ENCODE measurements around the gene IL17REL. TPM values are rescaled to one million over a fixed set of nuclear protein-coding genes. Genes with fewer than 3 reads are reported as not detected.

The IL17REL gene
- polyA plus RNA-seq, 4 donors = 0.06 TPM; not detected in 3

DNA sequence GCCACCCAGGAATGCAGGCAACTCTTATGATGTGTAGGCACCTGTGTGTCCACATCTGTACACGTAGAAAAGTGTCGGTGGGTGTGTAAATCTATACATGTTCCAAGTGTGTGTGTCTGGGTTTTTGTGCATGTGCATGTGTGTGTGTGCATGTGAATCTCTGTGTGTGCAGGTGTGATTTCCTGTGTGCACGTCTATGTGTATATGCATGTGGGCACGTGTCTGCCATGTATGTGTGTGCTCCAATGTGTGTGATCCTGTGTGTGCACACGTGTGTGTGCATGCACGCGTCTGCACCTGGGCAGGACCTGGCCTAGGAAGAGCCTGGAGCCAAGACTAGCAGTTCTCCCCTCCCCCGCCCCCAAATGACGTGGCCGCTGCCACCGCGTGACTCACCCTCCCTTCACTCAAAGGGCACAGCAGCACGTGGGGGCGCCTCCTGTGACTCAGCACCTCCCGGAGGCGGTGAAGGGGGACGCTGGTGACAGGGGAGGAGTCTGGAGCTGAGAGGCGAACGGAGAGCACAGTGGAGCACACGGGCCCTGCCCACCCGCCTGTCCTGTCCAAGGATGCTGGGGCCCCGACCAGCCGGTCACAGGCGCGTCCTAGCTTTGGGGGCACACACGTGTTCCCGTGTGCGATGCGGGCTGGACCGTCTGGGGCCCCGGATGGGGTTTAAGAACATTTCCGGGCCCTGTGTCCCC, 41.9 kb downstream of the IL17REL start:
- peak in 2 of 4 donors; percentile 61 to 80 for DNase-seq (ENCODE audit: low read depth in 4 of 4, low spot score in 2 of 4)

DNA sequence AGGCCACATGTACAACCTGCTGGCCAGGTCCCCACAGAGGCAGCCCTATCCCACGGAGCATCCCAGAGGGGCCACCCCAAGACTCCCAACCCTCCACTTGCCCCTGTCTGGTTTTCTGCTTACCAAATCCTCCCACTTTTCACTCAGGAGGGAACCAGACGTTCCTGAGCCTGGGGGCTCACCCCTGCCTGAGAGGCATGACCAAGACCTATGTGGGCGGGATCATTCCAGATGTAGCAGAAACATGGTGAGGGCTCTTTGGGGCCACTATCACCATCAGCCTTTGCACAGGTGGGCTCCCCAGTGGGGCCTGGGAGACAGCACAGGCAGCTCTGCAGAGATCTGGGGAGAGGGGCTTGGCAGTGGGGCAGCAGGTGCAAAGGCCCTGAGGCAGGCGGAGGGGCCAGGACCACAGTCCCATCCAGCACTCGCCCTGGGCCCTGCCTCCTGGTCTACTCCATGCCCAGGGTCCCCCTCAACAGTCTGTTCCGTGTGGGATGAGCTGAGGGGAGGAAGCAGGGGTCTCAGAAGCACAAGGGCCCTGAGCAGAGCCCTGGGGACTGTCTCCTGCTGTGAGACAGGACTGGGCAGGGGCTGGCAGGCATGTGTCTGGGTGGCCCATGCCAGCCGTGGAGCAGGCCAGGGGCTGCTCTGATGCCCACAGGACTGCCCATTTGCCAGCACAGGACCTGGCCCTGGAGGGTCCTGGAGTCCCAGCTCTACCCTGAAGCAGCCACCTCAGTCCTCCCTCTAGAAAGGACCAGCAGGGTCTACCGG, 42.6 kb downstream of the IL17REL start:
- DNase-seq (ENCODE audit: low read depth in 4 of 4, low spot score in 2 of 4) = no peak

DNA sequence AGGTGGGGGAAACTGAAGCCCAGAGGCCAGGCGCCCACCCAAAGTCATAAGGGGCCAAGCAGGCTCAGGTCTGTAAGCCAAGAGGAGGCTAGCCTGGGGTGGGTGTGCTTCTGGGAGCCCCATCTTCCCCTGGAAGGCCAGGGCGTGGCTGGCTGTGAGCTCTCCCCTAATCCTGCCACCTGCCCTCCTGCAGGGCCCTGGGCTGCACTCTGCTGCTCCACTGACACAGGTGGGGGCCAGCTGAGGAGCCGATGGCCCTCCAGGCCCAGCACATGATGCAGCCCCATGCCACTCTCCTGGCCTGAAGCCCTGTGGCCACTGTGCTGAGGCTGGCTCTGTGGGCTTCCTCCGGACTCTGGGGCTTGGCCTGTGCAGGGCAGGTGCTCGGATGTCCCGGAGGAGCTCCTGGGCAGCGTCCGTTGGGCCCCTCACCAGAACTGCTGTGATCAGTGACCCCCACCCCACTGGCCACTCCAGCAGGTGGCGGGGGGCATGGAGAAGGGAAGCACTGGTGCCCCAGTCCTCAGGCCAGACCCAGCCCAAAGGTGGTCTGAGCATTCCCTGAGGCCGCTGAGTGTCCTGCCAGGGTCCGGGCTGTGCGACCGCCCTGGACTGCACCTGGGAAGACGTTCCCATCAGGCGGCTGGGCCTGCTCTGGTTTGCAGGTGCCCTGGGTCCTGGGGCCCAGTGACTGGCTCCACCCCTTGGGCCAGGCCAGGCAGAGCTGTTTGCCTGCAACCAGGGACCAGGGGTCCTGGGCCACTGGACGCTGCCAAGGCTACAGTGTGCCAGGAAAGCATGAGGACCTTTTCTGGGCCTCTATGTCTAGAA, 43.5 kb downstream of the IL17REL start:
- DNase-seq (ENCODE audit: low read depth in 4 of 4, low spot score in 2 of 4) = no peak

DNA sequence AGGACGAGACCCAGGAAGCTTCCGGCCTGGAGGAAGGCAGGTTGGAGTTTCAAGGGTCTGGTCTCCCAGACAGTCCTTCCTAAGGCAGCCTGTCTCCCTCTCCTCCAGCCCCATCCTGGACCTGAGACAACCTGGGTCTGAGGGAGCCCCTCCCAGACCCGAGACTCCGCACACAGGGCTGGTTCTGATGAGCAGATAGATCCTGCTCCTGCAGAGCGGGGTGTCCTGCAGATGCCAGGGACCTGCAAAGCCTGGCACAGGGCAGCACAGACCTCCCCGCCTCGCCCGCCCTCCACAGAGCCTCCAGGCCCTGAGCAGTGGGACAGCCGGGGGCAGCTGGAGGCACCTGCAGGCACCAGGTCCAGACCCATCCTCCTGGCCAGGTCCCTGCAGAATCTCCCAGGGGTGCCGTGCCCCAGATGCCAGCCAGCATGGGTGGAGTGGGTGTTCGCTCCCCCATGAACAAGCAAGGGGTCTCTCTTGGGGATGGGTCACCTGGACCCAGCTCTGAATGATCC, 44.2 kb downstream of the IL17REL start:
- DNase-seq (ENCODE audit: low read depth in 4 of 4, low spot score in 2 of 4) = no peak

DNA sequence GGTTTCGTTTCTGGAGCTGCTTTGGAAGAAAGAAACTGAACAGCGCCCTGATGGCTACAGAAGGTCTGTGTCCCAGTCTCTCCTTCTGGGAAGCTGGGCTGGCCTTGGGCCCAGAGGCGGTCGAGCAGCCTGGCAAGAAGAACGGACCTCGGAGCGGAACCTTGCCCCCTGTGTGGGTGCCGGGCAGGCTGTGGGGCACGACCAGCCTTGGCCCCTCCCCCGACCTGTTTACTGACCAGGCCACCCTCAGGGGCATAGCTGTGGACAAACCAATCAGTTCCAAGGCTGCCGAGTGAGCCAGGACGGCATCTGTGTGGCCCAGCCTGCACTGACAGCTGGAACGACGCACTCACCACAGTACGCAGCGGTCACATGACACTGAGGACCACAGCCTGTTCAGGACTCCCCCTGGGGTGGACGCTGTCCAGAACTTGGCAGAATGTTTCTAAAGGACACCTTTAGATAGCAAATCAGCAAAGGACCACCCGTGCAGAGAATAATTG, 44.8 kb downstream of the IL17REL start:
- no peak for DNase-seq (ENCODE audit: low read depth in 4 of 4, low spot score in 2 of 4)

DNA sequence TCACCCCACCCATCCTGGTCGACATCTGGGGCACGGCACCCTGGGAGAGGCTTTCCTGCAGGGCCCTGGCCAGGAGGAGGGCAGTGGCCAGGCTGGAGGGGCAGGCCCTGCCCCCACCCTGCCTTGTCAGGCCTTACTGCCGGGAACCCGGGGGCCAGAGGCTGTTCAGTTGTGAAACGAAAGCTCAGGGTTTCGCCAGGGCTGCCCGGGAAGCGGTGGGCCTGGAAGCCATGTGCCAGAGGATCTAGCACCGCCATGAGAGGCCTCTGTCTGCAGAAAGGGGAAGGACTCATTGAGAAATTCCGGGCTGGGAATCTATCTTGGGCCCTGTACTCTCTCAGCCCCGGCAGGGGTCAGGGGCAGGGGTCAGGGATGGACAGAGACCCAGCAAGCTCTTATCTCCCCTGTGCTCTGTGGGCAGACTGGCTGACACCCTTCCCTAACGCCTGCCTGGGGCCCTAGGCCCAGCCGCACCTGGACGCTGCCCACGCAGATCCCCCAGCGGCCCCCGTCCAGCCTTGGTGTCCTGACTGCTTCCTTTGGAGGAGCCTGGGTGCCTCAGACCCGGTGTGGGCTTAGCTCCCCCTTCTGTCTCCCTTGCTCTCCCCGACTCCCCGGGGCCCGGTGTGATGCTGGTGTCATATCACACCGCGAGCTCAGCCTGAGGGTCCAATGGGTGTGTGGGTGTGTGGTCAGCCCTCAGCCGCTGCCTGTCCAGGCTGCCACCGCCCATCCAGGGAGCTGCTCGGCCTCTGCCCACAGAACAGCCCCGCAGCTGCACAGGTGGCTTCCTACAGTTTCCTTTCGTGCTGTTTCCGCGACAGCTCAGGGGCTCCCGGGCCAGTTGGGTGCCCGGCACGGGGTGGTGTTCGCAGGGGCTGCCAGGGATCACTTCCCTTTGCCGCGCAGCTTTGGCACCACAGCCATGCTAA, 45.5 kb downstream of the IL17REL start:
- DNase-seq (ENCODE audit: low read depth in 4 of 4, low spot score in 2 of 4) = no peak

DNA sequence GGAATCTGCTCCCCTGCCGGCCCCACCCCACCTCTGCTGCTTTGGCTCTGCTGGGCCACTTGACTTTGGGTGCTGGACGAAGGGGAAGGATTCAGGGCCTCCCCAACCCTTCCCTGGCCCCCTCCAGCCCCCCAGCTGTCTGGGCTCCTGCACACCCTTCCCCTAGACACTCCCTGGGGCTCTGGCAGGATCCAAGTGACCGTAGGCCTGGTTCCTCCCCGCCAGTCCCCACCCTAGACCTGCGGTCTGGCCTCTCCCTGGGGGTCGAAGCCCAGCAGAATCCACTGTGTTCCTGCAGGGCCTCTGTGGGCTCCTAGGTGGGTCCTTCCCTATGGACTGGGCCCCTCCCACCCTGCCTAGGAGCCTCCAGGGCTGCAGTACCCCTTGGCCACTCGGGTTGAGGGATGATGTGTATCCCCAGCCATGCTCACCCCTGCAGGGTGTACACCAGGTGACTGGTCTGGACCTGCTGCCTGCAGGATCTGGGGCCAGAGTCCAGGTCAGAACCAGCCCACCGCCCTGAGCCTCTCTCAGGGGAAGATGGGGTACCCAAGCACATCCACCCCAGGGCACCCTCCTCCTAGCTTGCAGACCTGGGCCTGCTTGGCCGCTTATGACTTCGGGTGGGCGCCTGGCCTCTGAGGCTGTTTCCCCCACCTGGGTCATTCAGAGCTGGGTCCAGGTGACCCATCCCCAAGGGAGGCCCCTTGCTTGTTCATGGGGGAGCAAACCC, 46.4 kb downstream of the IL17REL start:
- no peak for DNase-seq (ENCODE audit: low read depth in 4 of 4, low spot score in 2 of 4)

DNA sequence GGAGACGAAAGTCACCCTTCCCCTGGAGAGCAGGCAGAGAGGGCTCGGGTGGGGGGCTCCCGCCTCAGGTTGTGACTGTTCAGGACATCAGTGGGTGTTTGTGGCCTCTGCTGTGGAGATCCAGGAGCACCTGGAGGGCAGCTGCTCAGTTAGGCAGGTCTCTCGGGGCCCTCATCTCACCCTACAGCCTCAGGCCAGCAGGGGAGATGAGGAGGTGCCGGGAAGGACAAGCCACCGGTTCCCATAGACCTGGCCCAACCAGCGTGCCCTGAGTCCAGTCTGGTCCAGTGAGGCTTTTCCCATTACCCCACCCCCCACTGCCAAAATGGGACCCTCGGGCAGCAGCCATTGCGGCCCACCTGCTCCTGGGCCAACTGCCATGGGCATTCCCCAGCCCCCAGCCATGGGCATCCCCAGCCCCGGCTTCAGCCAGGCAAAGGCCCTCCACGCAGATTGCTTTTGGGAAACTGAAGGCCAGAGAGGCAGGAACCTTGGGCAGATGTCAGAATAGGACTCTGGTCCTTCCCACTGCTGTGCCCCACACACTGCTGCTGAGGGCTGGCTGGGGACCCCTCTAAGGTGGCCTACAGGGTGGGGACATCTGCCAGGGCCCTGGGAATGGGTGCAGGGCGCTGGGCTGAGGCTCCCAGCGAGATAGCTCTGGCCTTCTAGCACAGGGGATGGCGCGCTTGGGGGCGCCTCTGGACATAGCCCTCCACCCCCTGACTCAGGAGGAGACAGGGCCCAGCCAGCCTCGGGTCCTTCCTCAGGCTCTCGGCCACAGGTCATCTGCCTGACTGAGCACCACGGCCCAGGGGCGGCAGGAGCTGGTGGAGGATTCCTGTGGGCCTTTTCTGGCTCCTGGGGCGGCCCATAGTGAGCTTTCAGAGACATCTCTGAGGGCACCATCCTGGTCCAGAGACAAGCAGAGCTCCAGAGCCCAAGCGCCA, 47.2 kb downstream of the IL17REL start:
- DNase-seq (ENCODE audit: low read depth in 4 of 4, low spot score in 2 of 4) = no peak

DNA sequence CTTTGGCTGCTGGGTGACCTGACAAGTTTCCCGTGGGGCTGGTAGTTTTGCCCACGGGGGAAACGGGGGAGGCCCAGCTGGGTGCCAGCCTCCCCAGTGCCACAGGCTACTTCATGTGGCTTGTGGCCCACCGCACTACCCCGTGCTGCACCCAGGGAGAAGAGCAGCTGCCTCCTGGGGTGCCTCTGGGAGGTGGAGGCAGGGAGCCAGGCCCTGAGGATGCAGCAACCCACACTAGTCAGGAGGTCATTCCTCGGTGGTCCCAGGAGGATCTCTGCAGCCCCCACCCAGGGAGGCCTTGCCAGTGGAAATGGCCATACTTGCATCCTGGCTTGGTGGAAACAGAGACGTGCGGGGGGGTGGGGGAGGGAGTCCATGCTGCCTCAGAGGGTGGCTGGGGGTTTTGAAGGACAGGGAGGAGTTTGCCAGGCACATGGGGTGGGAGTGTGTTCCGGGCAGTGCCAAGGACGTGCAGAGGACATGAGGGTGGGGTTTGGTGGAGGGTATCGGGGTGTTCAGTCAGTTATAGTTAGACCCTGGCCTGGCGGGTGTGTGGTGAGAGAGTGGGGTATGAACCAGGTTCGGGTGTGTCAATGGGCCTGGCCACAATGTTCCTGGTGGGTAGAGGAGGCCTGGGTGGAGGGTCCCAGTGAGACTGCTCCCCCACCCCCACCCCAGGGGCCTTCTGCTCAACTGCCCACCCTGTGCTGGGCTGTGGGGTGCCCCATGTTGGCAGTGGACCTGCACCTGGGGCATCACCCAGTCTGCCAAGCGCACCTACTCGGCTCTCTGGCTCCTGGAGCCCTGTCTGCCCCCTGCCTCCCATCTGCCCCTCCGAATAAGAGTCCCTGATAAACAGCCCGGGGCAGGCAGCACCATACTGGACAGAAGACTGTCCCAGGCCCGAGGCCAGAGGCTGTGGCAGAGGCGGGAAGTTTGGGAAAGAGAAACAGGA, 48.2 kb downstream of the IL17REL start:
- no peak for DNase-seq (ENCODE audit: low read depth in 4 of 4, low spot score in 2 of 4)

DNA sequence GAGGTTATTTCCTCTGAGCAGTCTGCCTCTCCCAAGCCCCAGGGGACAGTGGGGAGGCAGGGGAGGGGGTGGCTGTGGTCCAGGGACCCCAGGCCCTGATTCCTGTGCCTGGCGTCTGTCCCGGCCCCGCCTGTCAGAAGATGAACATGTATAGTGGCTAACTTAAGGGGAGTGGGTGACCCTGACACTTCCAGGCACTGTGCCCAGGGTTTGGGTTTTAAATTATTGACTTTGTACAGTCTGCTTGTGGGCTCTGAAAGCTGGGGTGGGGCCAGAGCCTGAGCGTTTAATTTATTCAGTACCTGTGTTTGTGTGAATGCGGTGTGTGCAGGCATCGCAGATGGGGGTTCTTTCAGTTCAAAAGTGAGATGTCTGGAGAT, 48.9 kb downstream of the IL17REL start:
- DNase-seq (ENCODE audit: low read depth in 4 of 4, low spot score in 2 of 4) = no peak

DNA sequence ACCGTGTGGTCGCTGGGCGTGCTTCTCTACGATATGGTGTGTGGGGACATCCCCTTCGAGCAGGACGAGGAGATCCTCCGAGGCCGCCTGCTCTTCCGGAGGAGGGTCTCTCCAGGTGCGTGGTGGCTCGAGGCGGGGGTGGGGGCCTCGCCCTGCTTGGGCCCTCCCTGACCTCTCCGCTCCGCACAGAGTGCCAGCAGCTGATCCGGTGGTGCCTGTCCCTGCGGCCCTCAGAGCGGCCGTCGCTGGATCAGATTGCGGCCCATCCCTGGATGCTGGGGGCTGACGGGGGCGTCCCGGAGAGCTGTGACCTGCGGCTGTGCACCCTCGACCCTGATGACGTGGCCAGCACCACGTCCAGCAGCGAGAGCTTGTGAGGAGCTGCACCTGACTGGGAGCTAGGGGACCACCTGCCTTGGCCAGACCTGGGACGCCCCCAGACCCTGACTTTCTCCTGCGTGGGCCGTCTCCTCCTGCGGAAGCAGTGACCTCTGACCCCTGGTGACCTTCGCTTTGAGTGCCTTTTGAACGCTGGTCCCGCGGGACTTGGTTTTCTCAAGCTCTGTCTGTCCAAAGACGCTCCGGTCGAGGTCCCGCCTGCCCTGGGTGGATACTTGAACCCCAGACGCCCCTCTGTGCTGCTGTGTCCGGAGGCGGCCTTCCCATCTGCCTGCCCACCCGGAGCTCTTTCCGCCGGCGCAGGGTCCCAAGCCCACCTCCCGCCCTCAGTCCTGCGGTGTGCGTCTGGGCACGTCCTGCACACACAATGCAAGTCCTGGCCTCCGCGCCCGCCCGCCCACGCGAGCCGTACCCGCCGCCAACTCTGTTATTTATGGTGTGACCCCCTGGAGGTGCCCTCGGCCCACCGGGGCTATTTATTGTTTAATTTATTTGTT, 49.6 kb downstream of the IL17REL start:
- no peak for DNase-seq (ENCODE audit: low read depth in 4 of 4, low spot score in 2 of 4)

DNA sequence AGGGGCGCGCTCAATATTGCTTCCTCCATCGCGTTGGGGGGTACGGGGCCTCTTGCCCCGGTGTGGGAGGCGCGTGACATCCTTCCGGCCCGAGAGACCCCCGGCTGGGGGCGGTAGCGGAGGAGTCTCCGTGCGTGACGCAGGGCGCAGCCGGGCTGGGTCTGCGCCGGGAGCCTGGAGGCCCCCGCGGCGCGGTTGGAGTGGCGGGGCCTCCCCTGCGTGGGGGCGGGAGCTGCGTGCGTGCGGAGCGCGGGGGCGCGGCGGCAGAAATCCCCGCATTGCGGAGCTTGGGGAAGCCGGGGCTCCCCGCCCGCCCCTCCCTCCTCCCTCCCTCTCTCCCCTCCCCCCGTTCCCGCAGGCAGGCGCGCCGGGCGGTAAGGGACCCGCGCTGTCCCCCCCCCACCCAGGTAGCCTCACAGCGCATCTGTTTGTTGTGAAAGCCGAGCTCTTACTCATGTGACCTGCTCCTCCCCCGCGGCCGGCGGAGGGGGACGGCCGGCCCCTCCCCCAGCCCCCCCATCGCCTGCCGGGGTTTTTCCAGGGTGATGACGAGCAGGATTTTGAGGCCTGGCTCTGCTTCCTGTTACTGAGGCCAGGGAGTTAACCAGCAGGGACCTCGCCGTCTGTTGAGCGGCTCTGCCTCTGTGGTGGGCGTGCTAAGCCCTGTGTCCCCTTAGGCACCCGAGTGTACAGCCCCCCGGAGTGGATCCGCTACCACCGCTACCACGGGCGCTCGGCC, 50.4 kb downstream of the IL17REL start:
- DNase-seq (ENCODE audit: low read depth in 4 of 4, low spot score in 2 of 4) = peak in 3 of 4 donors; percentile 72 to 82 (median 78)

DNA sequence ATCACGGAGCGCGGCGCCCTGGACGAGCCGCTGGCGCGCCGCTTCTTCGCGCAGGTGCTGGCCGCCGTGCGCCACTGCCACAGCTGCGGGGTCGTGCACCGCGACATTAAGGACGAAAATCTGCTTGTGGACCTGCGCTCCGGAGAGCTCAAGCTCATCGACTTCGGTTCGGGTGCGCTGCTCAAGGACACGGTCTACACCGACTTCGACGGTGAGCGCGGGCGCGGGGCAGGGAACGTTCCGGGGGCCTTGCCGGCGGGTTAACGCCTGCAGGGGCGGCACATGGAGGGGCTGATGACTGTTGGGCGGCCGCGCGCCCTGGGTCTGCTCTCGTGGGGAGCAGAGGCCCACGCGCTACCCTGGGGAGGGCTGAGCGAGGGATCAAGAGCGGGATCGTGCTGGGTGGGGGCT, 51.0 kb downstream of the IL17REL start:
- no peak for DNase-seq (ENCODE audit: low read depth in 4 of 4, low spot score in 2 of 4)

DNA sequence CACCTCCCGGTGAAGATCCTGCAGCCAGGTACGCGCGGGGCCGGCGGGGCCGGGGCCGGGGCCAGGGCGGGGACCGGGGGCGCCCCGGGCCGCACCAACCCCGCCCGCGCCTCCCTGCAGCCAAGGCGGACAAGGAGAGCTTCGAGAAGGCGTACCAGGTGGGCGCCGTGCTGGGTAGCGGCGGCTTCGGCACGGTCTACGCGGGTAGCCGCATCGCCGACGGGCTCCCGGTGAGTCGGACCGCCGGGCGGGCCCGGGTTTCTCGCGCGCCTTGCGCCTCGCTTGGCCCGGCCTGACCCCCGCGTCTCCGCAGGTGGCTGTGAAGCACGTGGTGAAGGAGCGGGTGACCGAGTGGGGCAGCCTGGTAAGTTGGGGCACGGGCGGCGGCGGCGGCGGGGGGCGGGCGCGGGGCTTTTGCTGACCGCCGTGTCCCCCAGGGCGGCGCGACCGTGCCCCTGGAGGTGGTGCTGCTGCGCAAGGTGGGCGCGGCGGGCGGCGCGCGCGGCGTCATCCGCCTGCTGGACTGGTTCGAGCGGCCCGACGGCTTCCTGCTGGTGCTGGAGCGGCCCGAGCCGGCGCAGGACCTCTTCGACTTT, 51.5 kb downstream of the IL17REL start:
- DNase-seq (ENCODE audit: low read depth in 4 of 4, low spot score in 2 of 4) = no peak

Data from left renal cortex interstitium (tissue), 4 donors.